Measurements from ENCODE around the gene RELN. TPM values are rescaled to one million over a fixed set of nuclear protein-coding genes. Genes with fewer than 3 reads are reported as not detected.

The RELN gene
- total RNA-seq, 1 experiment from 2014 or later, result 0.20 TPM

- ATAC-seq (no peak), DNase-seq (ENCODE audit: low spot score) (no peak)
- no peak overlapping the region for H3K27ac Mint-ChIP-seq
- H3K36me3 Mint-ChIP-seq, result no peaks in the 10 kb centered on the region
- TF ChIP-seq TP53 (CRISPR knock-in tag; IDR thresholded peaks at IDR 0.05) (no peak), FOXP1 (CRISPR knock-in tag; IDR thresholded peaks at IDR 0.05; ENCODE audit: borderline replicate concordance) (no peak), JAZF1 (CRISPR knock-in tag; IDR thresholded peaks at IDR 0.05) (no peak), ZBTB21 (CRISPR knock-in tag; IDR thresholded peaks at IDR 0.05; ENCODE audit: borderline replicate concordance) (no peak), ATF6 (CRISPR knock-in tag; IDR thresholded peaks at IDR 0.05) (no peak), ARID4B (CRISPR knock-in tag; IDR thresholded peaks at IDR 0.05; ENCODE audit: borderline replicate concordance) (no peak), ZNF263 (CRISPR knock-in tag; IDR thresholded peaks at IDR 0.05; ENCODE audit: low read depth) (no peak), USF2 (CRISPR knock-in tag; IDR thresholded peaks at IDR 0.05) (no peak), ZNF232 (CRISPR knock-in tag; IDR thresholded peaks at IDR 0.05) (no peak), FOXK1 (CRISPR knock-in tag; IDR thresholded peaks at IDR 0.05) (no peak), NFYB (CRISPR knock-in tag; conservative IDR thresholded peaks at IDR 0.05; ENCODE audit: low read depth) (no peak), ZMAT4 (CRISPR knock-in tag; IDR thresholded peaks at IDR 0.05) (no peak), PREB (CRISPR knock-in tag; IDR thresholded peaks at IDR 0.05; ENCODE audit: borderline replicate concordance) (no peak), FOXP4 (CRISPR knock-in tag; IDR thresholded peaks at IDR 0.05) (no peak), ZNF416 (CRISPR knock-in tag; IDR thresholded peaks at IDR 0.05) (no peak), ZNF396 (CRISPR knock-in tag; IDR thresholded peaks at IDR 0.05; ENCODE audit: borderline replicate concordance) (no peak), ATF1 (CRISPR knock-in tag; IDR thresholded peaks at IDR 0.05) (no peak), ZNF423 (CRISPR knock-in tag; IDR thresholded peaks at IDR 0.05) (no peak)
- no peaks in the 10 kb centered on the region; the same call in 1 of the 2 replicates for H3K27me3 Mint-ChIP-seq (ENCODE audit: low read depth)
- H3K4me3 Mint-ChIP-seq, result no peak overlapping the region
- ChIA-PET CTCF (interaction anchor here (1.0 kb wide), 1 partner anchor 15 kb away, joined by 5 read pairs; no protein-coding TSS in a partner anchor), POLR2A (no interaction called here)
- H3K4me1 Mint-ChIP-seq, result no peaks in the 10 kb centered on the region
- H3K9me3 Mint-ChIP-seq, result no peaks in the 10 kb centered on the region
Observed at GRCh38 chr7:103462358-103462757, 527.1 kb downstream of the RELN start.
